Left lobe of liver (tissue), 2 donors: Measurements from ENCODE around the gene TLDC2. TPM values are rescaled to one million over a fixed set of nuclear protein-coding genes. Genes with fewer than 3 reads are reported as not detected.
A peak's percentile ranks its signal among the peaks of the same experiment; 100 is the strongest.
"Not testable (repeated sequence)": the region's sequence is repeated elsewhere in the genome, so short reads cannot be mapped to it uniquely, and the experiment has no call there.

Experiments used
- ATAC-seq: fragments of 200-7000 bp; cut with Tn5 transposase; one replicate; pipeline ENCODE4 v1.9.1; 2020; ENCODE audit warnings: mild to moderate bottlenecking, moderate library complexity
- DNase-seq: peaks from one replicate; pipeline ENCODE4 v3.0.0-alpha.2; 2020; ENCODE audit warnings: low spot score
- total RNA-seq: library from RNA; stranded (reverse); gene quantifications from one replicate; pipeline ENCODE4 v1.2.1, GENCODE V29; 2021
- donor health status: DM: no; HTN: no; CAD: no; lungs with moderate emphysema.
- donor health status: DM: no; HTN: yes; CAD: no.

TLDC2 gene
- total RNA-seq, 1 donor from 2014 or later: not detected

- DNase-seq: no peak
- ATAC-seq: no peak
Measured at GRCh38 chr20:36866681-36867495, 9.1 kb upstream of the TLDC2 start.

- ATAC-seq (peak; percentile 16), DNase-seq (no peak)
Measured at GRCh38 chr20:36871640-36872570, 4.0 kb upstream of the TLDC2 start.

- no peak for ATAC-seq
- no peak for DNase-seq
Measured at GRCh38 chr20:36872852-36873251, 3.1 kb upstream of the TLDC2 start.

- no peak for DNase-seq
- ATAC-seq: no peak
Measured at GRCh38 chr20:36873498-36874189, 2.3 kb upstream of the TLDC2 start.

GRCh38 chr20:36875093-36875492 is 845 bp upstream of the TLDC2 start:
- ATAC-seq, DNase-seq: not testable (repeated sequence)

- DNase-seq (no peak), ATAC-seq (no peak)
Measured at GRCh38 chr20:36876473-36876833, 515 bp downstream of the TLDC2 start.

GRCh38 chr20:36878941-36879340 is 3.0 kb downstream of the TLDC2 start:
- ATAC-seq (no peak), DNase-seq (no peak)

- ATAC-seq (no peak), DNase-seq (no peak)
Measured at GRCh38 chr20:36880741-36881250, 4.9 kb downstream of the TLDC2 start.

- DNase-seq (no peak), ATAC-seq (no peak)
Measured at GRCh38 chr20:36881331-36881730, 5.4 kb downstream of the TLDC2 start.

- ATAC-seq (peak; percentile 85), DNase-seq (no peak)
Measured at GRCh38 chr20:36881888-36882287, 6.0 kb downstream of the TLDC2 start.

- ATAC-seq (no peak), DNase-seq (no peak)
Measured at GRCh38 chr20:36883977-36884535, 8.1 kb downstream of the TLDC2 start.

GRCh38 chr20:36885356-36885755 is 9.4 kb downstream of the TLDC2 start:
- no peak for DNase-seq
- ATAC-seq: no peak

- DNase-seq (peak; percentile 76), ATAC-seq (peak; percentile 97)
Measured at GRCh38 chr20:36886859-36887751, 11.2 kb downstream of the TLDC2 start.

GRCh38 chr20:36887752-36888090 is 11.8 kb downstream of the TLDC2 start:
- peak; percentile 5 for ATAC-seq

GRCh38 chr20:36888880-36889516 is 13.1 kb downstream of the TLDC2 start:
- ATAC-seq: no peak
- no peak for DNase-seq

More at GRCh38 chr20:36887752-36888090, 11.8 kb downstream of the TLDC2 start:
- DNase-seq: no peak

- no peak for DNase-seq
- no peak for ATAC-seq
Measured at GRCh38 chr20:36890586-36890985, 14.6 kb downstream of the TLDC2 start.

GRCh38 chr20:36891211-36891610 is 15.3 kb downstream of the TLDC2 start:
- DNase-seq (no peak), ATAC-seq (no peak)

- no peak for ATAC-seq
- no peak for DNase-seq
Measured at GRCh38 chr20:36893801-36894200, 17.9 kb downstream of the TLDC2 start.

- DNase-seq (no peak), ATAC-seq (no peak)
Measured at GRCh38 chr20:36895036-36895435, 19.1 kb downstream of the TLDC2 start.
